GM21515 (cell line): ENCODE results near the gene TSSK6.

ENCODE experiments used
- ATAC-seq: cut with Tn5 transposase; IDR thresholded peaks from one replicate; pipeline ENCODE4 v1.9.1; 2021; ENCODE audit not compliant: unreplicated experiment

The TSSK6 gene

GRCh38 chr19:19531951-19532805, 16.8 kb upstream of the TSSK6 start:
- no peak for ATAC-seq

GRCh38 chr19:19530889-19531288, 15.5 kb upstream of the TSSK6 start:
- ATAC-seq, result no peak

- no peak for ATAC-seq
These were observed 15.1 kb upstream of the TSSK6 start for GRCh38 chr19:19530423-19530804.

GRCh38 chr19:19529783-19530422, 14.6 kb upstream of the TSSK6 start:
- ATAC-seq, result no peak

- no peak for ATAC-seq
These were observed 13.6 kb upstream of the TSSK6 start, which contains the start of gene YJEFN3 for GRCh38 chr19:19528721-19529490. TSS of gene YJEFN3 (plus strand) at chr19:19528911. CDS start at chr19:19528933, 22 bp downstream.

- ATAC-seq, result no peak
These were observed 12.6 kb upstream of the TSSK6 start for GRCh38 chr19:19527674-19528625.

GRCh38 chr19:19527371-19527656, 12.0 kb upstream of the TSSK6 start:
- no peak for ATAC-seq

- ATAC-seq, result no peak
These were observed 11.4 kb upstream of the TSSK6 start for GRCh38 chr19:19526581-19527370.

- no peak for ATAC-seq
These were observed 10.4 kb upstream of the TSSK6 start for GRCh38 chr19:19525611-19526380.

- ATAC-seq, result no peak
These were observed 8.7 kb upstream of the TSSK6 start for GRCh38 chr19:19524053-19524452.

GRCh38 chr19:19523177-19523576, 7.8 kb upstream of the TSSK6 start:
- ATAC-seq, result no peak

- no peak for ATAC-seq
These were observed 5.6 kb upstream of the TSSK6 start for GRCh38 chr19:19520989-19521388.

- ATAC-seq, result no peak
These were observed 1.9 kb upstream of the TSSK6 start for GRCh38 chr19:19517235-19517619.

GRCh38 chr19:19515642-19516519, 533 bp upstream of the TSSK6 start, which contains the start of gene NDUFA13:
TSS of gene NDUFA13 (plus strand) at chr19:19516225. CDS start at chr19:19516239, 14 bp downstream.
- peak; percentile 86 for ATAC-seq

GRCh38 chr19:19514215-19514657, 1.1 kb downstream of the TSSK6 start:
- ATAC-seq, result no peak

- ATAC-seq, result no peak
These were observed 1.7 kb downstream of the TSSK6 start for GRCh38 chr19:19513682-19514081.

- ATAC-seq, result no peak
These were observed 4.9 kb downstream of the TSSK6 start for GRCh38 chr19:19510432-19510831.

- ATAC-seq, result no peak
These were observed 7.1 kb downstream of the TSSK6 start for GRCh38 chr19:19508217-19508616.
